RWPE2 (cell line): ENCODE results near the gene MPP3.

Source experiments
- ATAC-seq: fragments of 200-7000 bp; cut with Tn5 transposase; 3 replicates; pipeline ENCODE4 v1.9.1; 2021; ENCODE audit warnings: low read depth
- DNase-seq: peaks from one replicate; pipeline ENCODE4 v3.0.0-alpha.2; 2020; ENCODE audit warnings: low spot score
- H3K27ac ChIP-seq: fragments of 450-650 bp; 2 replicates; pipeline ENCODE4 v1.5.1; 2017; ENCODE audit warnings: mild to moderate bottlenecking; ENCODE audit not compliant: poor library complexity, severe bottlenecking
- H3K27me3 ChIP-seq: fragments of 250-450 bp; sonication (Bioruptor Pico); 2 replicates; pipeline ENCODE4 v1.5.1; 2021; ENCODE audit warnings: mild to moderate bottlenecking, moderate library complexity; ENCODE audit not compliant: insufficient read depth, poor library complexity, severe bottlenecking
- H3K36me3 ChIP-seq: fragments of 250-450 bp; sonication (Bioruptor Pico); 2 replicates; pipeline ENCODE4 v1.5.1; 2020; ENCODE audit warnings: low read depth, mild to moderate bottlenecking, moderate library complexity
- H3K4me1 ChIP-seq: fragments of 250-450 bp; sonication (Bioruptor Pico); 2 replicates; pipeline ENCODE4 v1.5.1; 2021; ENCODE audit warnings: mild to moderate bottlenecking, moderate library complexity; ENCODE audit not compliant: insufficient read depth, poor library complexity, severe bottlenecking
- H3K4me3 ChIP-seq: fragments of 250-450 bp; sonication (Bioruptor Pico); 2 replicates; pipeline ENCODE4 v1.5.1; 2021; ENCODE audit warnings: mild to moderate bottlenecking, moderate library complexity; ENCODE audit not compliant: severe bottlenecking
- H3K9me3 ChIP-seq: fragments of 250-450 bp; sonication (Bioruptor Pico); 2 replicates; pipeline ENCODE4 v1.5.1; 2021; ENCODE audit warnings: mild to moderate bottlenecking, moderate library complexity; ENCODE audit not compliant: severe bottlenecking
- CTCF ChIP-seq: fragments of 450-650 bp; IDR thresholded peaks from one replicate; pipeline ENCODE4 v1.5.1; 2017; ENCODE audit warnings: mild to moderate bottlenecking, moderate library complexity; ENCODE audit not compliant: poor library complexity, severe bottlenecking

The MPP3 gene

GRCh38 chr17:43771463-43771862 is 61.5 kb downstream of the MPP3 start:
- Histone ChIP-seq H3K27me3 (no peaks in the 10 kb centered on the region), H3K4me3 (no peak overlapping the region), H3K36me3 (peaks cover 54% of the 10 kb centered on the region), H3K4me1 (no peaks in the 10 kb centered on the region), H3K27ac (no peak overlapping the region), H3K9me3 (no peaks in the 10 kb centered on the region)
- no peak for TF ChIP-seq CTCF
- DNase-seq (no peak), ATAC-seq (no peak)

- TF ChIP-seq CTCF, result no peak
- Histone ChIP-seq H3K27me3 (no peaks in the 10 kb centered on the region), H3K4me1 (no peaks in the 10 kb centered on the region), H3K27ac (no peak overlapping the region), H3K36me3 (peaks cover 51% of the 10 kb centered on the region), H3K4me3 (no peak overlapping the region), H3K9me3 (no peaks in the 10 kb centered on the region)
- ATAC-seq (no peak), DNase-seq (no peak)
These were observed 62.0 kb downstream of the MPP3 start for GRCh38 chr17:43770957-43771356.

- H3K36me3 ChIP-seq, result peaks cover 43% of the 10 kb centered on the region
These were observed 63.1 kb downstream of the MPP3 start for GRCh38 chr17:43769859-43770258.

GRCh38 chr17:43769426-43769825 is 63.5 kb downstream of the MPP3 start:
- no peak for TF ChIP-seq CTCF
- H3K27me3 ChIP-seq, result no peaks in the 10 kb centered on the region
- ATAC-seq, result no peak
- no peaks in the 10 kb centered on the region for H3K9me3 ChIP-seq
- H3K36me3 ChIP-seq, result peaks cover 39% of the 10 kb centered on the region
- no peaks in the 10 kb centered on the region for H3K4me1 ChIP-seq
- H3K4me3 ChIP-seq, result no peak overlapping the region
- no peak for DNase-seq
- no peak overlapping the region for H3K27ac ChIP-seq

More at GRCh38 chr17:43769859-43770258, 63.1 kb downstream of the MPP3 start:
- H3K4me1 ChIP-seq, result no peaks in the 10 kb centered on the region
- no peak overlapping the region for H3K27ac ChIP-seq
- H3K9me3 ChIP-seq, result no peaks in the 10 kb centered on the region
- ATAC-seq, result no peak
- no peak for TF ChIP-seq CTCF
- H3K27me3 ChIP-seq, result no peaks in the 10 kb centered on the region
- no peak for DNase-seq
- no peak overlapping the region for H3K4me3 ChIP-seq

- H3K27ac ChIP-seq, result no peak overlapping the region
- H3K4me3 ChIP-seq, result no peak overlapping the region
- TF ChIP-seq CTCF, result no peak
- no peaks in the 10 kb centered on the region for H3K27me3 ChIP-seq
- no peak for ATAC-seq
- DNase-seq, result no peak
- peaks cover 36% of the 10 kb centered on the region for H3K36me3 ChIP-seq
- no peaks in the 10 kb centered on the region for H3K9me3 ChIP-seq
- no peaks in the 10 kb centered on the region for H3K4me1 ChIP-seq
These were observed 64.0 kb downstream of the MPP3 start for GRCh38 chr17:43768943-43769342.
